Measurements from ENCODE around the gene PLEKHJ1.
"Not testable (repeated sequence)": the region's sequence is repeated elsewhere in the genome, so short reads cannot be mapped to it uniquely, and the experiment has no call there.

Gene PLEKHJ1

GRCh38 chr19:2236314-2237050, at the start of gene PLEKHJ1, which contains the start of gene SF3A2:
TSS of gene PLEKHJ1 (minus strand) at chr19:2236329. CDS start at chr19:2236248, 81 bp downstream.
TSS of gene SF3A2 (plus strand) at chr19:2236824. CDS start at chr19:2243419, 6,595 bp downstream.
- DNase-seq = peak; percentile 93 to 96 (median 94)

- no peak for DNase-seq
Observed at GRCh38 chr19:2283835-2284507, 47.8 kb upstream of the PLEKHJ1 start.

- DNase-seq = no peak
Observed at GRCh38 chr19:2282862-2283237, 46.7 kb upstream of the PLEKHJ1 start.

- no peak for DNase-seq
Observed at GRCh38 chr19:2282062-2282861, 46.1 kb upstream of the PLEKHJ1 start, which contains the start of gene PEAK3. TSS of gene PEAK3 (minus strand) at chr19:2282175. CDS start at chr19:2280931, 1,244 bp downstream.

GRCh38 chr19:2281265-2282061, 45.3 kb upstream of the PLEKHJ1 start:
- DNase-seq = not testable (repeated sequence)

- DNase-seq = no peak
Observed at GRCh38 chr19:2280633-2281264, 44.6 kb upstream of the PLEKHJ1 start.

GRCh38 chr19:2278459-2279158, 42.5 kb upstream of the PLEKHJ1 start:
- DNase-seq = no peak

- no peak for DNase-seq
Observed at GRCh38 chr19:2277138-2277537, 41.0 kb upstream of the PLEKHJ1 start.

GRCh38 chr19:2276429-2276986, 40.4 kb upstream of the PLEKHJ1 start:
- DNase-seq = no peak

GRCh38 chr19:2275588-2276428, 39.7 kb upstream of the PLEKHJ1 start:
- DNase-seq = no peak

- DNase-seq = no peak
Observed at GRCh38 chr19:2274931-2275535, 38.9 kb upstream of the PLEKHJ1 start.

- DNase-seq = no peak
Observed at GRCh38 chr19:2274185-2274711, 38.1 kb upstream of the PLEKHJ1 start.

- DNase-seq = peak; percentile 60 to 68 (median 64)
Observed at GRCh38 chr19:2273356-2274184, 37.4 kb upstream of the PLEKHJ1 start.

GRCh38 chr19:2271234-2272103, 35.3 kb upstream of the PLEKHJ1 start:
- DNase-seq = no peak

GRCh38 chr19:2270423-2271233, 34.5 kb upstream of the PLEKHJ1 start:
- peak; percentile 45 to 58 (median 52) for DNase-seq

GRCh38 chr19:2270157-2270422, 34.0 kb upstream of the PLEKHJ1 start:
- DNase-seq = no peak

Data from activated CD4-positive, CD25-positive, alpha-beta regulatory T cell (primary cell).